ENCODE measurements around the gene HOXA11.
A peak's percentile ranks its signal among the peaks of the same experiment; 100 is the strongest.

Gene HOXA11

GRCh38 chr7:27156916-27157701 is 27.9 kb downstream of the HOXA11 start:
- H3K9me3 ChIP-seq (ENCODE audit: control insufficient read depth in 2 of 2, low read length in 2 of 2) = no peaks in the 10 kb centered on the region
- peaks cover 40 to 41% of the 10 kb centered on the region in 2 donors for H3K4me1 ChIP-seq (ENCODE audit: control insufficient read depth in 2 of 2, insufficient read depth in 2 of 2, low read length in 2 of 2)
- no peaks in the 10 kb centered on the region for H3K36me3 ChIP-seq (ENCODE audit: control insufficient read depth in 2 of 2, insufficient read depth in 2 of 2, low read length in 2 of 2)
- H3K27ac ChIP-seq (ENCODE audit: low read depth in 2 of 2, low read length in 2 of 2) = peak overlapping the region; percentile 92 to 99
- H3K4me3 ChIP-seq (ENCODE audit: low read length in 2 of 2) = peak overlapping the region; percentile 80 to 82
- H3K9ac ChIP-seq (ENCODE audit: low read depth in 1 of 2, low read length in 2 of 2) = peak overlapping the region; percentile 79 to 81
- H3K27me3 ChIP-seq (ENCODE audit: control insufficient read depth in 2 of 2, insufficient read depth in 2 of 2, low read length in 2 of 2) = peaks cover 0 to 13% of the 10 kb centered on the region in 2 donors

DNA sequence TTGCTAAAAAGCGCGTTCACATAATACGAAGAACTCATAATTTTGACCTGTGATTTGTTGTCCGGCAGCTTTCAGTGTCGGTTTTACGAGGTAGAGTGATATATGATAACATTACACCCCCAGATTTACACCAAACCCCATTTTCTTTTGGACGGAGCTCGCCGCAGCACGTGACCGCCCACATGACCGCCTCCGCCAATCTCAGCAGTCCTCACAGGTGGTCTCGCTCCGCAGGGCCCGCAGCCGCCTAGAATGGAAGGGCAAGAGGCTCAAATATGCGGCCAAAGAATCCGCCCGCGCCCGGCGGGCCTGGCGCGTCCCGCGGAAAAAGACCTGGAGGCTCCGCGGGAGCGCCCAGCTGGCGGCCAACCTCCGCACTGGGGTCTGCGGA is 28.5 kb downstream of the HOXA11 start, which contains the start of gene HOXA7:
Gene HOXA7 (minus strand): TSS at position 168 of the 391 bp plus-strand sequence. CDS start 130 bp downstream, at position 38.
- no peaks in the 10 kb centered on the region for H3K9me3 ChIP-seq (ENCODE audit: control insufficient read depth in 2 of 2, low read length in 2 of 2)
- peak within 1 kb of the TSS; percentile 92 to 99 for H3K27ac ChIP-seq (ENCODE audit: low read depth in 2 of 2, low read length in 2 of 2)
- H3K36me3 ChIP-seq (ENCODE audit: control insufficient read depth in 2 of 2, insufficient read depth in 2 of 2, low read length in 2 of 2) = no peaks in the 10 kb centered on the region
- H3K27me3 ChIP-seq (ENCODE audit: control insufficient read depth in 2 of 2, insufficient read depth in 2 of 2, low read length in 2 of 2) = peaks cover 2 to 14% of the 10 kb centered on the region in 2 donors
- peak within 1 kb of the TSS; percentile 80 to 82 for H3K4me3 ChIP-seq (ENCODE audit: low read length in 2 of 2)
- peaks cover 35 to 36% of the 10 kb centered on the region in 2 donors for H3K4me1 ChIP-seq (ENCODE audit: control insufficient read depth in 2 of 2, insufficient read depth in 2 of 2, low read length in 2 of 2)
- H3K9ac ChIP-seq (ENCODE audit: low read depth in 1 of 2, low read length in 2 of 2) = peak within 1 kb of the TSS; percentile 79 to 81

DNA sequence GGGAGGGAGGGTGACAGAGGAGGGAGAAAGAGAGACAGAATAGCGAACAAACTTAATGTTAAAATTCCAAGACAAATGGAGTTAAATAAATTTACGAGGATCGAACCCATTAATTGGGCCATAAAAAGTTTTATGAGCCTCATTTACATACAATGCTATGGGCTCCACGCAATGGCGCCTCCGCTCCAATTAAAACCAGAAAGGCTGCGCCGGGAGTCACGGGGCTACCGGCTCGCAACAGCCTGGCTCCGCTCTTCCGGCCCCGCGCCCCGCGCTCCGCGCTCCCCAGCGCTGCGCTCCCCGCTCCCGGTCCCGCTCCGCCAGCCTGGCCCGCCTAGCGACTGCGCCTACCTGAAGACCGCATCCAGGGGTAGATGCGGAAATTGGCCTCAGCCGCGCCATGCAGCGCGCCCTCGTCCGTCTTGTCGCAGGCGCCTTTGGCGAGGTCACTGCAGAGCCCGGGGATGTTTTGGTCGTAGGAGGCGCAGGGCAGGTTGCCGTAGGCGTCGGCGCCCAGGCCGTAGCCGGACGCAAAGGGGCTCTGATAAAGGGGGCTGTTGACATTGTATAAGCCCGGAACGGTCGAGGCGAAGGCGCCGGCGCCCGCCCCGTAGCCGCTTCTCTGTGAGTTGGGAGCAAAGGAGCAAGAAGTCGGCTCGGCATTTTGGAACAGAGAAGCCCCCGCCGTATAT is 29.1 kb downstream of the HOXA11 start:
- H3K27ac ChIP-seq (ENCODE audit: low read depth in 2 of 2, low read length in 2 of 2) = peak overlapping the region; percentile 92 to 99
- H3K9me3 ChIP-seq (ENCODE audit: control insufficient read depth in 2 of 2, low read length in 2 of 2) = no peaks in the 10 kb centered on the region
- peaks cover 35 to 40% of the 10 kb centered on the region in 2 donors for H3K4me1 ChIP-seq (ENCODE audit: control insufficient read depth in 2 of 2, insufficient read depth in 2 of 2, low read length in 2 of 2)
- no peaks in the 10 kb centered on the region for H3K36me3 ChIP-seq (ENCODE audit: control insufficient read depth in 2 of 2, insufficient read depth in 2 of 2, low read length in 2 of 2)
- peaks cover 7 to 14% of the 10 kb centered on the region in 2 donors for H3K27me3 ChIP-seq (ENCODE audit: control insufficient read depth in 2 of 2, insufficient read depth in 2 of 2, low read length in 2 of 2)
- peak overlapping the region; percentile 80 to 82 for H3K4me3 ChIP-seq (ENCODE audit: low read length in 2 of 2)
- H3K9ac ChIP-seq (ENCODE audit: low read depth in 1 of 2, low read length in 2 of 2) = peak overlapping the region; percentile 79 to 81

DNA sequence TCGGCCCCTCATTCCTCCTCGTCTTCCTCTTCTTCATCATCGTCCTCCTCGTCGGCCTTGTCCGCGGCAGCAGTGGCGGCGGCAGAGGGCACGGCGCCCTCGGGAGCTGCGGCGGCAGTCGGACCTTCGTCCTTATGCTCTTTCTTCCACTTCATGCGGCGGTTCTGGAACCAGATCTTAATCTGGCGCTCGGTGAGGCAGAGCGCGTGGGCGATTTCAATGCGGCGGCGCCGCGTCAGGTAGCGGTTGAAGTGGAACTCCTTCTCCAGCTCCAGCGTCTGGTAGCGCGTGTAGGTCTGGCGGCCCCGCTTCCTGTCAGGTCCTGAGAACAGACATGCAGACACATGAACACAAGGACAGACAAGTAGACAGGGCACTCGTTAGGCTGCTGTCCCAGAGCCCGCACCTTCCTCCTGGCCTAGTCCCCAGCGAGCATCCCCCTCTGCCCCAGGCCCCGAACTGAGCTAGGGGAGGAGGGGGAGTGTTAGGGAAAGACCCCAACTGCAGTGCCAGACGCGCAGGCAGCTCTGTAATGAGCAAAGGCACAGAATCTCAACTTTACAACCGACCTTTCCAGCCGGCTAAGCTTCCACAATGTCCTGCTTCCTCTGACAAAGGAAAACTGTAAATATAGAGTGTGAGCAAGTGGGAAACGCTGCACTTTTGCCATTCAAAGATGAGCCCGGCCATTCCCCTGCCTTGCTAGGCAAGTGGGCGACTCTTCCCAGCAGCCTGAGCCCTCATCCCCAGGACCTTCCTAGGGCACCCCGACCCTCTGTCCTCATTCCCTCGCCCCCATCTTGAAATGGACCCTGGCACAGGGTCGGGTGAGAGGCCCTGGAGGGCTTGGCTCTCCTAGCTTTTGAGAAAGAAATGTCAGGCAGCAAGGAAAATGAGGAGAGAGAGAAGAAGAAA is 29.9 kb downstream of the HOXA11 start:
- Histone ChIP-seq H3K4me3 (ENCODE audit: low read length in 2 of 2) (peak overlapping the region; percentile 80 to 82), H3K9me3 (ENCODE audit: control insufficient read depth in 2 of 2, low read length in 2 of 2) (no peaks in the 10 kb centered on the region), H3K9ac (ENCODE audit: low read depth in 1 of 2, low read length in 2 of 2) (peak overlapping the region; percentile 79 to 81), H3K36me3 (ENCODE audit: control insufficient read depth in 2 of 2, insufficient read depth in 2 of 2, low read length in 2 of 2) (no peaks in the 10 kb centered on the region), H3K27ac (ENCODE audit: low read depth in 2 of 2, low read length in 2 of 2) (peak overlapping the region; percentile 92 to 99), H3K27me3 (ENCODE audit: control insufficient read depth in 2 of 2, insufficient read depth in 2 of 2, low read length in 2 of 2) (peaks cover 7 to 14% of the 10 kb centered on the region in 2 donors), H3K4me1 (ENCODE audit: control insufficient read depth in 2 of 2, insufficient read depth in 2 of 2, low read length in 2 of 2) (peaks cover 38 to 39% of the 10 kb centered on the region in 2 donors)

GRCh38 chr7:27154369-27154768 is 30.7 kb downstream of the HOXA11 start:
- H3K36me3 ChIP-seq (ENCODE audit: control insufficient read depth in 2 of 2, insufficient read depth in 2 of 2, low read length in 2 of 2) = no peaks in the 10 kb centered on the region
- H3K4me1 ChIP-seq (ENCODE audit: control insufficient read depth in 2 of 2, insufficient read depth in 2 of 2, low read length in 2 of 2) = peaks cover 34 to 35% of the 10 kb centered on the region in 2 donors
- H3K27ac ChIP-seq (ENCODE audit: low read depth in 2 of 2, low read length in 2 of 2) = peak overlapping the region in 1 of 2 donors; percentile 99
- H3K9ac ChIP-seq (ENCODE audit: low read depth in 1 of 2, low read length in 2 of 2) = peak overlapping the region; percentile 21 to 79
- H3K9me3 ChIP-seq (ENCODE audit: control insufficient read depth in 2 of 2, low read length in 2 of 2) = no peaks in the 10 kb centered on the region
- peaks cover 7 to 14% of the 10 kb centered on the region in 2 donors for H3K27me3 ChIP-seq (ENCODE audit: control insufficient read depth in 2 of 2, insufficient read depth in 2 of 2, low read length in 2 of 2)
- H3K4me3 ChIP-seq (ENCODE audit: low read length in 2 of 2) = peak overlapping the region; percentile 80 to 82

- peak overlapping the region in 1 of 2 donors; percentile 86 for H3K9ac ChIP-seq (ENCODE audit: low read depth in 1 of 2, low read length in 2 of 2)
- H3K9me3 ChIP-seq (ENCODE audit: control insufficient read depth in 2 of 2, low read length in 2 of 2) = no peaks in the 10 kb centered on the region
- peak overlapping the region in 1 of 2 donors; percentile 82 for H3K4me3 ChIP-seq (ENCODE audit: low read length in 2 of 2)
- H3K36me3 ChIP-seq (ENCODE audit: control insufficient read depth in 2 of 2, insufficient read depth in 2 of 2, low read length in 2 of 2) = no peaks in the 10 kb centered on the region
- peak overlapping the region; percentile 93 to 99 for H3K27ac ChIP-seq (ENCODE audit: low read depth in 2 of 2, low read length in 2 of 2)
- H3K4me1 ChIP-seq (ENCODE audit: control insufficient read depth in 2 of 2, insufficient read depth in 2 of 2, low read length in 2 of 2) = peaks cover 32 to 38% of the 10 kb centered on the region in 2 donors
- peaks cover 7 to 14% of the 10 kb centered on the region in 2 donors for H3K27me3 ChIP-seq (ENCODE audit: control insufficient read depth in 2 of 2, insufficient read depth in 2 of 2, low read length in 2 of 2)
Measured at GRCh38 chr7:27153526-27153925, 31.5 kb downstream of the HOXA11 start.

- H3K27me3 ChIP-seq (ENCODE audit: control insufficient read depth in 2 of 2, insufficient read depth in 2 of 2, low read length in 2 of 2) = peaks cover 7 to 14% of the 10 kb centered on the region in 2 donors
- peaks cover 38 to 43% of the 10 kb centered on the region in 2 donors for H3K4me1 ChIP-seq (ENCODE audit: control insufficient read depth in 2 of 2, insufficient read depth in 2 of 2, low read length in 2 of 2)
- peak overlapping the region; percentile 56 to 82 for H3K4me3 ChIP-seq (ENCODE audit: low read length in 2 of 2)
Measured at GRCh38 chr7:27152816-27153442, 32.1 kb downstream of the HOXA11 start.

GRCh38 chr7:27151931-27152815 is 32.9 kb downstream of the HOXA11 start, which contains the start of gene HOXA3:
Gene HOXA3 (minus strand): TSS chr7:27152583. CDS start chr7:27110640, 41,943 bp downstream.
- Histone ChIP-seq H3K9ac (ENCODE audit: low read depth in 1 of 2, low read length in 2 of 2) (peak within 1 kb of the TSS; percentile 86 to 96), H3K4me3 (ENCODE audit: low read length in 2 of 2) (peak within 1 kb of the TSS; percentile 82 to 97), H3K27me3 (ENCODE audit: control insufficient read depth in 2 of 2, insufficient read depth in 2 of 2, low read length in 2 of 2) (peaks cover 7 to 14% of the 10 kb centered on the region in 2 donors), H3K27ac (ENCODE audit: low read depth in 2 of 2, low read length in 2 of 2) (peak within 1 kb of the TSS; percentile 93 to 99), H3K4me1 (ENCODE audit: control insufficient read depth in 2 of 2, insufficient read depth in 2 of 2, low read length in 2 of 2) (peaks cover 43 to 49% of the 10 kb centered on the region in 2 donors), H3K36me3 (ENCODE audit: control insufficient read depth in 2 of 2, insufficient read depth in 2 of 2, low read length in 2 of 2) (no peaks in the 10 kb centered on the region), H3K9me3 (ENCODE audit: control insufficient read depth in 2 of 2, low read length in 2 of 2) (no peaks in the 10 kb centered on the region)

More at GRCh38 chr7:27152816-27153442, 32.1 kb downstream of the HOXA11 start:
- Histone ChIP-seq H3K9ac (ENCODE audit: low read depth in 1 of 2, low read length in 2 of 2) (peak overlapping the region; percentile 86 to 96), H3K9me3 (ENCODE audit: control insufficient read depth in 2 of 2, low read length in 2 of 2) (no peaks in the 10 kb centered on the region), H3K27ac (ENCODE audit: low read depth in 2 of 2, low read length in 2 of 2) (peak overlapping the region; percentile 93 to 99), H3K36me3 (ENCODE audit: control insufficient read depth in 2 of 2, insufficient read depth in 2 of 2, low read length in 2 of 2) (no peaks in the 10 kb centered on the region)
